Measurements from ENCODE around the gene RANBP9.

The RANBP9 gene

DNA sequence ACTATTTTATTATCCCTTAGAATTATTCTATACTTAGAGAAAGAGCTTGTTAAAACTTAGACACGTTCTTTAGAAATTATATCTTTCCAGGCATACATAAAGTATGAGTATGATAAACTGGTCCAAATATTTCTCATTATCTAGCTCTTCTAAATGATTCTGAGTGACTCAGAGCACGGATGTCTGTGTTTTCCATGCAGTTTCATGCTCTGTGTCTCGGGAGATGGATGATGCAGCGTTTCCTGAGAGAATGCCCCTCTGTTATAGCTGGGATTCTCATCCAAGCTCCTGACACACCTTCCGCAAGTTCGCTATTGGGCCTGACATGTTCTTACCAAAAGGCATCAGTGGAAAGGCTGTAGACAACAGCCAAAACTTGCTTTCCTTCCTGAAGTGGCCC lies 117.9 kb downstream of the RANBP9 start:
- DNase-seq, result no peak

DNA sequence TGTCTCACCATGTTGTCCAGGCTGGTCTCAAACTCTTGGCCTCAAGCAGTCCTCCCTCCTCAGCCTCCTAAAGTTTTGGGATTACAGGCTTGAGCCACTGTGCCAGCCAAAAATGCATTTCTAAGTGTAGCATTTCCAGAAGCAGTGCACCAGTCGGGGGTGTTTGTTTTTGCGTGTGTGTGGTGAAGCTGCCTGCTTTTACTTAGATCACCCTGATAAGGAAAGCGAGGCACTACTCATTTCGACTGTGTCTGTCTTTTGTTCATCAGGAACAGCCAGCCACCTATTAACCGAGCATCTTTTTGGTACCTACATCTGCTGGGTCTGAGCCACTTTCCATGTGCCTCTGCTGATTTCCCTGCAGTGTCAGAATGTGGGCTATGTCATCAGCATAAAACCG lies 118.5 kb downstream of the RANBP9 start:
- peak in 1 of 5 experiments; percentile 92 for DNase-seq

DNA sequence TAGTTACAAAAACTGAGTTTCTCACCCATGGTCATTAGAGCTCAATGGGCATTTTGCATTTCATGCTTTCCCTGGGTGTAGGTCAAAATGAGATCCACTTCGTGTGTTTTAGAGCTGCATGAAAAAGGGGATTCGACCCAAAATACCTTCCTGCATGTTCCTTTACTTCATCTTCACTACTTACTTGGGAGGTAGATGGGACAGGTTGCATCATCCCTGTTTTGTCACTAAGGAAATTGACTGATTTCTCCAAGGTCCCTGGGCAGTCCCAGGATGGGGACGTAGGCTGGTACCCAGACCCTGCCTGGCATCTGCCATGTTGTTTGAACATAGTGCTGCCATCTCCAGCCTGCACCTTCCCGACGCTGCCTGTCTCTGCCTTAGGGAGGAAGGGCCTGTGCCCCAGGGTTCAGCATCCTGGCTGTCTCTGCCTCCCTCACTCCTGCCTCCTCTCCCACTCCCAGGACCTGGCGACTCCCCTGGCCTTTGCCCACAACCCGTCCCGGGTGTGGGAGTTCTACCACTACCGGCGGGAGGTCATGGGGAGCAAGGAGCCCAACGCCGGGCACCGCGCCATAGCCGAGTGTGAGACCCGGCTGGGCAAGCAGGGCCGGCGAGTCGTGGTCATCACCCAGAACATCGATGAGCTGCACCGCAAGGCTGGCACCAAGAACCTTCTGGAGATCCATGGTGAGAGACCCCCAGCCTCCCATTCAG lies 120.3 kb downstream of the RANBP9 start:
- DNase-seq, result no peak

DNA sequence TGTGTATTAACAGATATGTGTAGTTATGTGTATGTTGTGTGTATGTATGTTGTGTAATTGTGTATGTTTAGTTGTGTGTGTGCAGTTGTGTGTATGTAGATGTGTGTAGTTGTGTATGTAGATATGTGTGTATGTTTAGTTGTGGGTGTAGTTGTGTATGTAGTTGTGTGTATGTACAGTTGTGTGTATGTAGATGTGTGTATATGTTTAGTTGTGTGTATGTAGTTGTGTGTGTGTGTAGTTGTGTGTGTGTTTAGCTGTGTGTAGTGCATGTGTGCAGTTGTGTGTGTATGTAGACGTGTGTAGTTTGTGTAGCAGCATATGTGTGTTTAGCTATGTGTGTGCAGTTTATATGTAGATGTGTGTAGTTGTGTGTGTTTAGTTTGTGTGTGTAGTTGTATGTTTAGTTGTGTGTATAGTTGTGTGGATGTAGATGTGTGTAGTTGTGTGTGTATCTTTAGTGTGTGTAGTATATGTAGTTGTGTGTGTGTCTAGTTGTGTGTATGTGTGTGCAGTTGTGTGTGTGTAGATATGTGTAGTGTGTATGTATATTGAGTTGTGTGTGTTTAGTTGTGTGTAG lies 121.0 kb downstream of the RANBP9 start:
- DNase-seq, result no peak

DNA sequence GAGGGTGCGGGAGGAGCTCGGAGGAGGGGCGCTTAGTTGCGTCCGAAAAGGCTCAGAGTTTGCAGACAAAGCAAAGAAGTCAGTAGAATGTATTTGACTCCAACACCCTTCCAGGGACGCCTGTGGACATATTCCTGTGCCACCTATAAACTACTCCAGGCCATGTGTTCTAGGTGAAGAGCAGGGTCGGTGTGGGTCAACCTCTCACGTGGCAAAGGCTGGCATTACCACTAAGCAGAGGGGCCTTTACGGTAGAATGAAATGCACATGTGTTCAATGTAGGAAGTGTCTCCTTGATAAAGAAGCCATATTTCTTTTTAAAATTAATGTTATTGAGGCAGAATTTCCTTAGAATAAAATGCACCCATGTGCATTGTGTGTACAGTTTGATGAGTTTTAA lies 121.8 kb downstream of the RANBP9 start:
- DNase-seq, result no peak

DNA sequence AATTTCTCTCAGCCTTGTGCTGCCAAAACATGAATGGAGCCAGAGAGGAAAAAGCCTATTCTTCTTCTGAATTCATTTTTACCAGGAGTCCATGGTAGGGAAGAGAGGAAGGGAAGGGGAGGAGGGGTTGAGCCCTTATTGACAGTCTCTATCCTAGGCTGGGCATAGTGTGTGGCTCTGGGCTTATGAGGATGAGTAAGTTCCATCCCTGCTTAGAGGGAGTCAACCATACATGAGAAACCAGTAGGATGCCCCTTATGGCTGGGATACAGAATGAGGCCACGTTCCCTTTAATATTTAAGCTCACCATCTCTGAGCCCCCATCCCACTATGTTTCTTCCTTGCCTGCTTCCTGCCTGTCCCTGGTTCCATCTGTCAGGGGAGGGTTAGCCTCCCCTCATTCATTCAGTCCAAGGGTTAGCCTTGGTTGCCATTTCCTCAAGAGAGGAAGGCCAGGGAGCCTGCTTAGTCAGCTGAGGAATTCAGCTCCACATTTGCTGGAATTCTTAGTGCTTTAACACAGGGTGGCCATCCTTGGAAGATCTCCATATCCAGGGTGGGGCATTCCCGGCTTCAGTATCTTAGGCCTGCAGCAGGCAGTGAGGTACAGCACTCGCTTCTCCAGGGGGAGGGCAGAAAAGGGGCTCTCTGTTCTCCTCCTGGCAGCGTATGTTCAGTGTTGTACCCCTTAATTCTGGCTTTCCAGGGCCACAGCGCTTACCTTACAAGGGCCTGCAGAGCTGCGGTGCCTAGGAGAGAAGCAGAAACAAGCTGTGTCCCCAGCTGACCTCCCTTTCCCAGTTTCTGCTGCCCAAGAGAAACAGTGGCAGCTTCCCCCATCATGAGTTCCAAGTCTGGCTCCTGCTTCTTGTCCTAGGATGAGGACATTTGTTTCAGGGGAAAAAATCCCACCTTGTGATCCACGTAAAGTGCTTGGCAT lies 124.8 kb downstream of the RANBP9 start:
- no peak for DNase-seq

DNA sequence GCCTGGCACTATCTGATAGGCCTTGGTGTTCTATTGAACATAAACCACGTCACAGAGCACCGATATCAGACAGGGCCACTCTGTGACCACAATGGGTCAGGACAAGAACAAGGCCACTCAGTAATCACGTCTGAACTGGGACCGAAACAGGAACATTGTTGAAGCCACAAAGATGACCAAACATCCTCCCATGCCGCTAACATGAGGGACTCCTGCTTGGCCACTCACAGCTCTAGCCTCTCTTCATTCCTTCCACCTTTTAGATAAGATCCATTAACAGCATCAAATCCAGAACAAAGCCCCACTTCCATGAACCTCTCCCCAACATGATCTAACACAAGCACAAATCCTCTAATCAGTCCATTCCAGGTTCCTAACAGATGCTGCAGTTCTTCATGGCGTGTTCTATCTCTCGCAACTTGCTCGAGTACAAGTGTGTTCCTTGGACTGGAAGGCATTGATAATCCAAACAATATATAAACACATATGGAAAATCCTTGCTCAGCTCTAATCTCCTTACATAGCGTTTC lies 129.9 kb downstream of the RANBP9 start:
- no peak for DNase-seq

DNA sequence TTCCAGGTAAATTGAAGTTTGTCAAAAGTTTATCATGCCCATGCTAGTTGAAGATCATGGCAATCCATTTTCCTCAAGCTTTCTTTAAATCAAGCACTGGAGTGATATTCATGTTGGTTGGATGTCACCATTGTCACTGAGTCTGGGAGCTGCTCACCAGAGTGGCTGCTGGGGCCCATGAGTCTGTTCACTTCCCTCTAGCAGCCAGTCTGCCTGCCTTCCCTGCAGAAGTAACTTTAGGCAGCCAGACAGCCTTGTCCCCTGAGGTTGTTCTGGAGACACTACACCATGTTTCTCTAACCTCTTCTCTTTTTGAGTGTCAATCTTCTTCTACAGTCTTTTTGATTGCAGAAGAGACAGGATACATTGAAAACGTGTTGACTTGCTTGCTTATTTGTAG lies 131.7 kb downstream of the RANBP9 start:
- no peak for DNase-seq

DNA sequence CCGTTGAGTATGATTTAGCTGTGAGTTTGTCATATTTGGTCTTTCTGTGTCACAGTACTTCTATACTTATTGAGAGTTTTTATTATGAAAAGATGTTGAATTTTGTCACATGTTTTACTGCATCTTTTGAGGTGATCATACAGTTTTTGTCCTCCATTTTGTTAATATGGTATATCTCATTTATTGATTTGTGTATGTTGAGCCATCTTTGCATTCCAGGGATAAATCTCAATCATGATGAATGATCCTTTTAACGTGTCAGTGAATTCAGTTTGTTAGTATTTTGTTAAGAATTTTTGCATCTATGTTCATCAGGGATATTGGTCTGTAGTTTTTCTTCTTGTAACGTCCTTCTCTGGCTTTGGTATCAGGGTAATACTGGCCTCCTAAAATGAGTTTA lies 133.7 kb downstream of the RANBP9 start:
- no peak for DNase-seq

DNA sequence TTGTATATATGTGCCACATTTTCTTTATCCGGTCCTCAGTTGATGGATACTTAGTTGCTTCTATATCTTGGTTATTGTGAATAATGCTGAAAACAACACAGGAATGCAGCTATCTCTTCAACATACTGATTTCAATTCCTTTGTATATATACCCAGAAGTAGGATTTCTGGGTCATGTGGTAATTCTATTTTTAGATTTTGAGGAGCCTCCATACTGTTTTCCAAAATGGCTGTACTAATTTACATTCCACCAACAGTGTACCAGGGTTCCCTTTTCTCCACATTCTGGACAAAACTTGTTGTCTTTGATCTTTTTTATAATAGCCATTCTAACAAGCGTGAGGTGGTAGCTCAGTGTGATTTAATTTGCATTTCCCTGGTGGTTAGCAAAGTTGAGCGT lies 135.6 kb downstream of the RANBP9 start:
- DNase-seq, result no peak

DNA sequence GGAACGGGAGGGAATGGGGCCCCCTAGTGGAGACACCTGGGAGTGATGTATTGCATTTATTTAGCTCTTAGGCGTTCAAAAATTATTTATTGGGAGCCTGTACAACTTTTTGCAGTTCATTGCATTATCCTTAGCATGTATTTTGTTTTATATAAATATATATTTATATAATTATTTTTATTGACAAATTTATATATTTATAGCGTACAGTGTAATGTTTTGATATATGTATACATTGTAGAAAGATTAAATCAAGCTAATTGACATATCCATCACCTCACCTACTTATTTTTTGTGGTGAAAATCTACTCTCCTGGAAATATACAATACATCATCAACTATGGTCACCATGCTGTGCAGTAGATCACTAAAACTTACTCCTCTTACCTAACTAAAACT lies 136.3 kb downstream of the RANBP9 start:
- DNase-seq, result no peak

DNA sequence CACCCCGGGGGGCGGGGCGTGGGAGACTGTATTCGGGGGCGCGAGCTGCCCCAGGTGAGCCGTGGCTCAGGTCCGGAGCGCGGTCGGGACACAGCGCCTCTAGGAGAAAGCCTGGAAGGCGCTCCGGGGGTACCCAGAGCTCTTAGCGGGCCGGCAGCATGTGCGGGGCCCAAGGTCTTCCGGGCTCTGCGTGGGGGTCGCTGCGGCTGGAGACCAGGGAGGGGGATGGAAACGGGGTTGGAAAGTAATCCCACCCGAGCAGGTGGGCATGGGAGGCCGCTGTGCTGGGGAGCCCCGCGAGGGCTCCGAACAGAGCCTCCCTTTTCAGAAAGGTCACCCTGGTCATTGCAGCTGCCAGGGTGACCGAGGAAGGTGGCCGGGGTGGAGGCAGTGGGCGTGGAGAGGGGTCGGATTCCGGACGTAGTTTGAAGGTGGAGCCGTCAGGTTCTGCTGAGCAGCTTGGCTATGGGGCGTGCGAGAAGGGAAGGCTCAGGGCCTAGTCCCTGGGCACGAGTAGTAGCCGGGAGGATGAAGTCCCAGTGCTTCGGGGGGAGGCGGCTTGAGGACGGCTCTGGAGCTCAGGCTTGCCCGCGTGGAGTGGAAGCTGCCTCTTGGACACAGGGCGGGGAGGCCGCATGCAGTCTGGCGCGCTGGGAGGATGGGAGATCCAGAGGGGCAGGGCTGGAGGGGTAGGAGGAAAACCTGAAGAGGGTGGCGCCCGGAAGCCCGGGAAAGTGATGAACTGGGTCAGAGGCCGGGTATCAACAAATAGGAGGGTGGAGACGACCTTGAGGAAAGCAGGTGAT lies 136.9 kb downstream of the RANBP9 start, which contains the start of gene SIRT5:
SIRT5 (plus strand) TSS at position 31 of the 806 bp plus-strand sequence. CDS start 9,510 bp downstream, outside the sequence.
- DNase-seq, result peak; percentile 43 to 87 (median 68)

DNA sequence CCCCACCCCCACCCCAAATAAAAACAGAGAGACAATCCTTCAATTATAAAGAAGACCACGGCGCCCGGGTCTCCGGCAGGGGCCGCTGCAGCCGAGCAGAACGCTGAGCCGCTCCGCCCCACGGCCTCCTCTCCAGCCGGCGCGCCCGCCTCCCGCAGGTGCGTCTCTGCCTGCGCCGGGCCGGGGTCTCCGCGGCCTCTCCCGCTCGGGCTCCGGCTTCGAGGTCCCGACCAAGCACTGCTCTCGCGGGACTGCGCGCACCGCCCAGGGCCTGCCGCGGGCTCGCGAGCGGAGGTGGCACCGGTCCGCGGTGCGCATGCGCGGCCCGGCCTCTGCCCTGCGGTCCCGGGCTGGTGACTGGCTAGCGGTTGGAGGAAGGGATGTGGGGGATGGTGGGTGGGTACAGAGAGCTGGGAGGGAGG lies 137.5 kb downstream of the RANBP9 start:
- peak; percentile 81 to 98 (median 90) for DNase-seq

DNA sequence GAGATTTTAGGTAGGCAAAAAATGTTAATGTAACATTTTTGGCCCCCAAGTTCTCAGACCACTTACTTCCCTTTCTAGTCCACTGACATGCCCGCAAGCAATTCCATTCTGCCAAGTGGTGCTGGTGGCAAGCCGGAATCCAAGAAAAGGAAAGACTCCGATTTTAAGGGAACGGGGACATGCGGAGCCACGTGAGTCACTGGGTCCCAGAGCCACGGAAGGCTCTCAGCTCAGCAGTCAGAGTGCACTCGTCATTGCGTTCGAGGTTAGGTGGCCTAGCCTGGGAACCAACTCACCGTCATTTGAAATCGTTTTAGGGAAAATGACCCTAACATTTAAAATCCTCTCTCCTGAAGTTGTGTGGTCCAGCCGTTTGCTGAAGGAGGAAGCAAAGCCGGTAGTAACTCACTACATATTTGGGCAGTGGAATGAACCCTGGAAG lies 137.9 kb downstream of the RANBP9 start:
- DNase-seq, result peak in 2 of 5 experiments; percentile 6 to 31

DNA sequence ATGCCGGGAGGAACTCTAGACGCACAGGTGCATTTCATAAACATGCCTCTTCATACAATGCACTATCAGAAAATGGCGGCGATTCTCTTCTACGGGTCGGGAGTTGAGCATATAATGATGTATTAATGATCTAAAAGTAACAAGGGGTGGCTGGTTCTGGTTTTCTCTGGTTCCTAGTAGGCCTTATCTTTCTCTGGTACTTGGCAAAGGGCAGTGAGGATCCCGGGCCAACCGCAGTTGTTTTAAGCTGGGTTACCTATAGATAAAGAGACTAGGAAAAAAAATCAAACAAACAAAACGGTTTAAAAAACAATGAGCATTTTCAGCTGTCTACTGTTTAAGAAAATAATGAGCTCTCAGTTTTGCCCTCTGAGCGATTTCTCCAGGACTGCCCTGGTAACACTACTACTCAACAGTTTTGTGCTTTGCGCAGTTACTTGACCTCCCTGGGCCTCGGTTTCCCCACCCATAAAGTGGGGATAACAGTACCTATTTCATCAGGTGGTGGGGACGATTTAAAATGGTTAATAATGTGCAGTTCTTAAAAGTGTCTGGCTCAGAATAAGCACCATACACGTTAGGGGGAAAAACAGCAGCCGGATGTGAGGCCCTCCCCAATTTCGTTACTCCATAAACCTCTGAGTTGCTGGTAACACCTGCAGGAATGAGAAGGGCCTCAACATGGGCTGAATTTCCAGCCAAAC lies 138.5 kb downstream of the RANBP9 start:
- DNase-seq, result no peak

DNA sequence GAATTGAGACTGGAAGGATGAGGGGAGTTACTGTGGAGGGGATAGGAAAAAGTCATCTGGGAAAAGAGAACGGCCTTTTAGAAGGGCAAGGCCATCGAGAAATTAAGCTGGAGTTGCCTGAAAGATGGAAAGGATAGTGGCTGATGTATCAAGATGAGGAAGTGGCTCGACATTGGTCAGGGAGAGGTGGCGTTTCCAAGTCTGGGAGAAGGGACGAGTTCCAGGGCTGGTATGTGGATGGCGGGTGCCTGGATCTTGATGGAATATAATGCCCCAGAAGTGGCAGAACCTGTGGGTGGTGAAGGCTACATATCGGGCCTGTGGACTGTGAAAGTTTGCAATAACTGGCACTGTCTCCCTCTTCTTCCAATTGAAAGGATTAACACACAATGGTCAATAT lies 139.4 kb downstream of the RANBP9 start:
- DNase-seq, result no peak
